DOHH2 (cell line): ENCODE measurements around the gene TM2D3.

Experiments
- EZH2phosphoT487 ChIP-seq: fragments of 200-600 bp; sonication (generic); IDR thresholded peaks from 2 replicates; pipeline ENCODE4 v1.6.1; 2017; ENCODE audit warnings: borderline replicate concordance, mild to moderate bottlenecking, antibody characterized with exemption, low read length, moderate library complexity, mixed read lengths
- TF ChIP-seq, protein P1 (sequence below): fragments of 200-600 bp; sonication (generic); IDR thresholded peaks from one replicate; pipeline ENCODE4 v1.5.1; 2014; ENCODE audit warnings: antibody characterized with exemption, mild to moderate bottlenecking, low read depth, low read length; ENCODE audit not compliant: poor library complexity, severe bottlenecking

DNA sequence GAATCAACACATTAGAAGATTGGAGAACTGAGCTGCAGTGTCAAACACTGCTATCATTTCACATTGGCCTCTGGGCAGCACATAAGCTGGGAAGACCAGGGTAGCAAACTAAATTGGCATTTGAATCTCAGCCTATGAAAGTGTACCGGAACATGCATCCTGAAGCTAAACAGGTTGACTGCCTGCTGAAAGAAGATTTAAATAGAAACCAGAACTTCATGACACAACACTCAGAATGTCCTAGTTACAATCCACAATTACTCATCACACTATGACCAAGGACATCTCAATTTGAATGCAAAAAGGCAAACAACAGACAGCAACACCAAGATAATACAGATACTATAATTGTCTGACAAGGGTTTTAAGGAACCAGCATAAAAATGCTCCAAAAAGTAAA, 26.2 kb downstream of the TM2D3 start:
- TF ChIP-seq, protein P1, sequence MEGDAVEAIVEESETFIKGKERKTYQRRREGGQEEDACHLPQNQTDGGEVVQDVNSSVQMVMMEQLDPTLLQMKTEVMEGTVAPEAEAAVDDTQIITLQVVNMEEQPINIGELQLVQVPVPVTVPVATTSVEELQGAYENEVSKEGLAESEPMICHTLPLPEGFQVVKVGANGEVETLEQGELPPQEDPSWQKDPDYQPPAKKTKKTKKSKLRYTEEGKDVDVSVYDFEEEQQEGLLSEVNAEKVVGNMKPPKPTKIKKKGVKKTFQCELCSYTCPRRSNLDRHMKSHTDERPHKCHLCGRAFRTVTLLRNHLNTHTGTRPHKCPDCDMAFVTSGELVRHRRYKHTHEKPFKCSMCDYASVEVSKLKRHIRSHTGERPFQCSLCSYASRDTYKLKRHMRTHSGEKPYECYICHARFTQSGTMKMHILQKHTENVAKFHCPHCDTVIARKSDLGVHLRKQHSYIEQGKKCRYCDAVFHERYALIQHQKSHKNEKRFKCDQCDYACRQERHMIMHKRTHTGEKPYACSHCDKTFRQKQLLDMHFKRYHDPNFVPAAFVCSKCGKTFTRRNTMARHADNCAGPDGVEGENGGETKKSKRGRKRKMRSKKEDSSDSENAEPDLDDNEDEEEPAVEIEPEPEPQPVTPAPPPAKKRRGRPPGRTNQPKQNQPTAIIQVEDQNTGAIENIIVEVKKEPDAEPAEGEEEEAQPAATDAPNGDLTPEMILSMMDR, result no peak
- TF ChIP-seq EZH2phosphoT487, result no peak
